ENCODE data around the gene ENDOD1.
"Not testable (repeated sequence)": the region's sequence is repeated elsewhere in the genome, so short reads cannot be mapped to it uniquely, and the experiment has no call there.

The ENDOD1 gene, protein sequence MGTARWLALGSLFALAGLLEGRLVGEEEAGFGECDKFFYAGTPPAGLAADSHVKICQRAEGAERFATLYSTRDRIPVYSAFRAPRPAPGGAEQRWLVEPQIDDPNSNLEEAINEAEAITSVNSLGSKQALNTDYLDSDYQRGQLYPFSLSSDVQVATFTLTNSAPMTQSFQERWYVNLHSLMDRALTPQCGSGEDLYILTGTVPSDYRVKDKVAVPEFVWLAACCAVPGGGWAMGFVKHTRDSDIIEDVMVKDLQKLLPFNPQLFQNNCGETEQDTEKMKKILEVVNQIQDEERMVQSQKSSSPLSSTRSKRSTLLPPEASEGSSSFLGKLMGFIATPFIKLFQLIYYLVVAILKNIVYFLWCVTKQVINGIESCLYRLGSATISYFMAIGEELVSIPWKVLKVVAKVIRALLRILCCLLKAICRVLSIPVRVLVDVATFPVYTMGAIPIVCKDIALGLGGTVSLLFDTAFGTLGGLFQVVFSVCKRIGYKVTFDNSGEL

DNA sequence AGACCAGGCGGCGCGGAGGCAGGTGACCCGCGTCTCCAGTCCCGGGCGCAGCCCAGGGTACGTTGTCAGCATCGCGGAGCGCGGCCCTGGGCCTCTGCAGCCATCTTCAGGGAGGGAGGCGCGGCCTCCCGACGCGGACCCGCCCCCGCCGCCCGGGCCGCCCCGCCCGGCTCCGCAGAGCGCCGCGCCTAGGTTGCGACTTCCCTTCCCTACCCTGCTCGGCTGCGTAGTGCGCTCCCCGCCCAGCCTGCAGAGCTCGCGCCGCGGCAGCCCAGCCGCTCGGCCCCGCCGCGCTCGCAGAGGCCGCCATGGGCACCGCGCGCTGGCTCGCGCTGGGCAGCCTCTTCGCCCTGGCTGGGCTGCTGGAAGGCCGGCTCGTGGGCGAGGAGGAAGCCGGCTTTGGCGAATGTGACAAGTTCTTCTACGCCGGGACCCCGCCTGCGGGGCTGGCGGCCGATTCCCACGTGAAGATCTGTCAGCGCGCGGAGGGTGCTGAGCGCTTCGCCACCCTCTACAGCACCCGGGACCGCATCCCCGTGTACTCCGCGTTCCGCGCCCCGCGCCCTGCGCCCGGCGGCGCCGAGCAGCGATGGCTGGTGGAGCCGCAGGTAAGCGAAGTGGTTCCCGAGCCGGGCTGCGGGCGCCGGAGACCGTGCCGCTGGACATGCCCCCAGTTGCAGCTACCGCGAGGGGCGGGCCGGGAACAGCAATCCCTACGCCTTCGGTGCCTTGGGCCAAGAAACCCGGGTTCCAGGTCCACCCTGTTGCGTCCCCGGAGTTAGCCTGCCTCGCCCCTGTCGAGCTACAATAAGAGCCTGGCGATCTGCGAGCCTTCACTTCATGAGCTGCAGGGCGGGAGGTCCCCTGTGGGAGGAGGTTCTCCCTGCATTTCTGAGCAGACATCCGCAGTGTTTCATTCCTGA, at the start of gene ENDOD1:
ENDOD1 (plus strand) TSS at position 227 of the 923 bp plus-strand sequence; CDS start at position 309, 82 bp downstream.
- peak; percentile 84 for DNase-seq

DNA sequence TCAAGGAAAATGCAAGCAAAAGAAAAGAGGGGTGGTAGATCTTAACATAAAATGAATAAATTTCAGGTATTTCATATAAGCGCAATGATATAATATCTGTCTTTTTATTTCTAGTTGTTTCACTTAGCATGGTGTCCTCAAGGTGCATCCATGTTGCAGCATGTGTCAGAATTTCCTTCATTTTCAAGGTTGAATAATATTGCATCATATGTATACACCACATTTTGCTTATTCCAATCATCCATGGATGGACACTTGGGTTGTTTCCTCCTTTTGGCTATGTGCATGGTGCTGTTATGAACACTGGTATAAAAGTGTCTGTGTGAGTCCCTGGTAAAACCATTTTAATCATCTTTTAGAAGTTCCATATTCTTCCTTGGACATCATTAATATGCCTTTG, 47.4 kb upstream of the ENDOD1 start:
- DNase-seq: no peak

DNA sequence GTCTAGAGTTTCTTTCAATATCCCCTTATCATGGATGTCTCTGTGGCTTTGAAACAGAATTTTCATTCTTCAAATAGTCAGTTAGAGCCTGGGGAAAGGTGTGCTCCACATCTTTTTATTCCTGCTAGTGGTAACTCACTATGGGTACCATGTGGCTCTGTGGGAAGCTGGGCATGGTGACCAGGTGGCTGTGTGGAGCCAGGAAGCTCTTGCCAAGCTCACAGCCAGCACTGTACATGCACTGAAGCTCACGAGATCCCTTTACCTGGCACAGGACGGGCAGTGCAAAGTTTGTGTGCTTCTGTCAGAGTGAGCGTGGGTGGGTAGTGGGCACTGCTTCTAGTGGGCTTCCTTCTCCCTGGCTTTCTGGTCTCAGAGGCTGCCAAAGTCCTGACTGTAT, 46.7 kb upstream of the ENDOD1 start:
- DNase-seq: no peak

GRCh38 chr11:95044010-95044409, 45.6 kb upstream of the ENDOD1 start:
- DNase-seq: no peak

GRCh38 chr11:95045812-95046211, 43.8 kb upstream of the ENDOD1 start:
- DNase-seq: no peak

- not testable (repeated sequence) for DNase-seq
Observed at GRCh38 chr11:95049122-95049521, 40.5 kb upstream of the ENDOD1 start, which contains the start of gene KDM4F. TSS of gene KDM4F (plus strand) at chr11:95049422.

DNA sequence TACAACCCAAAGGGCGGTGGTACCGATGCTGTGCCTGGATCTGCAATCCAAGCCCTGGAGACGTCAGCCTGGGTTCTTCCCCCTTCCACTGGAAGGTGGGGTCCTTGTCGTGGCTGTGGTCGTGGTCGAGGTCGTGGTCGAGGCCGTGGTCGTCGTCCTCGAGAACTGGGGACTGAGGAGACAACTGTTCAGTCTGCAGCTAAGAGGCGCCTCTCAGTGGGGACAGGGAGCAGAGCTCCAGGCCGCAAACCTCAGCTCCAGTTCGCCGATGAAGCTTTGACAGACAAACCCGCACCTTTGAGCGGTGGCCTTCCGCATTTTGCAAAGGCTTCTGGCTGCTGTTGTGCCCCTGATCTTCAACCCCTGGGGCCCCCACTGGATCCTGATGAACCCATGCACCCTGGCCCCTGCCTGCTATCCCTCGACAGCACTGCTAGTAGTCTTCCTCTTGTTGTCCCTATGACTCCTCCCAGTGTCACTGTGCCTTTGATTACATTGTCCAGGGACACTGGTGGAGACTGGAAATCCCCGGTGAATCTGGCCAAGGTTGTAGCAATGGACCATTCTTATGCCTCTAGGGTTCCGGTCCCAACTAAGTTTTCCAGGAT, 38.9 kb upstream of the ENDOD1 start:
- DNase-seq: no peak

- DNase-seq: no peak
Observed at GRCh38 chr11:95054356-95054755, 35.3 kb upstream of the ENDOD1 start.

DNA sequence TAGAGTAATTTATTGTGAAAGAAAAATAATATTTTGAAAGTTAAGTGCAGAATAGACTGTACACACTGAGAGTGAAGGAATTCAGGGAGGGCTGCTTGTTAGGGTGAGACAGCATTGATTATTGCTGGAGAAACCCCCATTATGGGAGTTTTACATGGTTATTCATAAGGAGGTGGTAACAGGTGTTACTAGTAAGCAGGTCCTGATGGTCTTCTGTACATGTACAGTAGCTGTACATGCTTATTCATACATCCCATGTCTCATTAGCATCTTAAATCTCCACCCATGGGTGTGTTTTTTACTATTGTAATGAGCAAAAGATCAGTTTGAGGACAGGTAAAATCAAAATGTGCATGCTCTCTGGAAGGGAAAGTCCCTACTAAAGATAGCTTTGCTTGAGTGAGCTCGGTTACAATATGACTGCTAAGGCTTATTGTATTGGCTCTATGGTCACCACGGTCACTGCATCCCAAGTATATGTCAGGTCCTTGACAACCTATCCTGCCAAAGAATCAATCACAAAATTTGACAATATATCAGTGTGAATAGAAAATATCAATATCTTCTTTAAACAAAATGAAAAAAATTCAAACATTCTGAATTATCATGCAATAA, 34.3 kb upstream of the ENDOD1 start:
- DNase-seq: no peak

- DNase-seq: no peak
Observed at GRCh38 chr11:95057959-95058358, 31.7 kb upstream of the ENDOD1 start.

DNA sequence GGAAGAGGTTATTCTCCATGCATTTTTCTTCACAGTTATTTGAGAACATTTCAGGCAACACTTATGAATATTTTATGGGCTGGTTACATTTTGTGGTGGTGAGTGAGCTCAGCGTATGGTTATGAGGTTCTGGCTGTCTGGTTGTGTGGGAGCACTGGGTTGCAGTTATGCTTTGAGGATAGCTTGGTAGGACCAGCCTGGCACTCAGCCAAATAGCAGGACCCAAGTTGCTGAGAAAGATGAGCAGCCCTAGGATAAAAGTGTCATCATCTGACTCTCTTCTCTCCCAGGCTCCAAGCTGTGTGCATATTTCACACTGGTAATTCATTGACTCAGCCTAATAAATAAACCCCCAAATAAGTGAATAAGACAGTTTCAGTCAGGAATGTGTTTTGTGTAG, 31.0 kb upstream of the ENDOD1 start:
- no peak for DNase-seq

DNA sequence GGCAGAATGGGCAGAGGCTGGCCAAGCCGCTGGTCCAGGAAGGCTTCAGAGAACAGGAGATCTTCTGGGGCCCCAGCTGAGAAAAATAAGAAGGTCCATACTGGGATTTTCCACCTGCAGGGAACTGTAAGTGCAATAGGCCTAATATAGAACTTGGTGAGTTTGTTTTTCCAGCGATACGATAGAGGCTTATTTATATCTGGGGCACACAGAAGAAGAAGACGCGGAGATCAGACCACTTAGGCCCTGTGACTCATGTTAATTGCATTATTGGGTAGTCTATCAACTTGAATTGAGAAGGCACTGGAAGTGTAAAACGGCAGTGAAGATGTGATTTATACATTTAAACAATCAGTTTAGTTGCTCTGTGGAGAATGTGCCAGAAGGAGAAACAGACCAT, 30.6 kb upstream of the ENDOD1 start:
- no peak for DNase-seq

GRCh38 chr11:95065336-95065735, 24.3 kb upstream of the ENDOD1 start:
- DNase-seq: no peak

- no peak for DNase-seq
Observed at GRCh38 chr11:95066716-95067038, 23.0 kb upstream of the ENDOD1 start, which contains the start of gene SRSF8. TSS of gene SRSF8 (plus strand) at chr11:95066919. CDS start at chr11:95067227, 308 bp downstream.

GRCh38 chr11:95067039-95067840, 22.4 kb upstream of the ENDOD1 start:
- peak; percentile 69 for DNase-seq

GRCh38 chr11:95067841-95068219, 21.8 kb upstream of the ENDOD1 start:
- peak; percentile 61 for DNase-seq

DNA sequence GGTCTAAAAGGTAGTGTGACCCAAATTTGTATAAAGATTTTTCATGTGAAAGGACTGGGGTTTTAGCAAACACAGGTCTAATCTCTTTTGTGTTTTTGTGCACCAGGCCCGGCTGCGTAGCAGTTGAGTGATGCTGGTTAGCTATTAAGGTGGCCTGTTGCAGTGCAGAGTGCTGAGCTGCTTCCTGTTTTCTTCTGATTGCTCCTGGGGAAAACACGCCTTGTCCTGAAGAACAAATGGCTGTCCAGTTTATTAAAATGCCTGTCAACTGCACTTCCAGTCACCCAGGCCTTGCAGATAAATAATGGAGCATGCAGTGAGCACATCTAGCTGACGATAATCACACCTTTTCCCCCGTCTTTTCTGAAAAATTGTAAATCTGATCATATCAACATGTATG, 21.1 kb upstream of the ENDOD1 start:
- DNase-seq: peak; percentile 72

DNA sequence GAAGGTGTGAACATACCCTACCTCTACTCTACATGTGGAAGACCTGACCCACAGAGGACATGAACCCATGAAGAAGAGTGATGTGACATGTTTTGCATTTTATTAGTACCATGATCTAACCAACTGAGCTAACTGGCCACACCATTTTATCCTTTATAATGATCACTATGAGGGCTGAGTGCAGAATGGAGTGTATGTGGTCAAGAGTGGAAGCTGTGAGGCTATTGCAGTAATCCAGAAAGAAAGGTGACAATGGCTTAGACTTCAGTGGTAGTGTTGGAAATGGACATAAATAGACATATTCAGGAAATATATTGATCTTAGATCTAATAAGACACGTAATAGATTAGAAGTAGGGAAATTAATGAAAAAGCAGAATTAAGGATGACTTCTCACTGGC, 19.2 kb upstream of the ENDOD1 start:
- no peak for DNase-seq

- DNase-seq: no peak
Observed at GRCh38 chr11:95072948-95073347, 16.7 kb upstream of the ENDOD1 start.

GRCh38 chr11:95074792-95075563, 14.7 kb upstream of the ENDOD1 start:
- no peak for DNase-seq

- DNase-seq: no peak
Observed at GRCh38 chr11:95076416-95076815, 13.2 kb upstream of the ENDOD1 start.

Data from stimulated activated CD4-positive, alpha-beta T cell treated with anti-CD3 and anti-CD28 coated beads, Interleukin-1b, Interleukin-23, amount 100 ng/mL, for 48 hours (primary cell).